Fibroblast of skin of left biceps (primary cell): ENCODE results near the gene KHDRBS1.
"Not testable (repeated sequence)": the region's sequence is repeated elsewhere in the genome, so short reads cannot be mapped to it uniquely, and the experiment has no call there.

Experiments used
- DNase-seq, 2 experiments: peaks; one replicate each; pipeline ENCODE4 v3.0.0-alpha.2; 2013; ENCODE audit warnings: low read depth in 2 of 2

The KHDRBS1 gene

GRCh38 chr1:32013386-32014198, at the start of gene KHDRBS1:
Gene KHDRBS1 (plus strand): TSS chr1:32013868. CDS start chr1:32013996, 128 bp downstream.
- peak; percentile 98 to 99 for DNase-seq

GRCh38 chr1:31970873-31971272, 42.8 kb upstream of the KHDRBS1 start:
- no peak for DNase-seq

- no peak for DNase-seq
These were observed 37.3 kb upstream of the KHDRBS1 start for GRCh38 chr1:31976401-31976800.

- peak; percentile 81 to 85 for DNase-seq
These were observed 36.1 kb upstream of the KHDRBS1 start for GRCh38 chr1:31977385-31978131.

- peak in 1 of 2 experiments; percentile 42 for DNase-seq
These were observed 34.7 kb upstream of the KHDRBS1 start for GRCh38 chr1:31978843-31979400.

- DNase-seq = no peak
These were observed 32.7 kb upstream of the KHDRBS1 start for GRCh38 chr1:31980835-31981455.

GRCh38 chr1:31981456-31981839, 32.2 kb upstream of the KHDRBS1 start:
- DNase-seq = no peak

GRCh38 chr1:31981972-31982371, 31.7 kb upstream of the KHDRBS1 start:
- DNase-seq = no peak

- DNase-seq = no peak
These were observed 29.0 kb upstream of the KHDRBS1 start for GRCh38 chr1:31984419-31985347.

- DNase-seq = no peak
These were observed 28.2 kb upstream of the KHDRBS1 start for GRCh38 chr1:31985430-31985829.

GRCh38 chr1:31987135-31987619, 26.5 kb upstream of the KHDRBS1 start:
- no peak for DNase-seq

GRCh38 chr1:31989964-31990363, 23.7 kb upstream of the KHDRBS1 start:
- no peak for DNase-seq

GRCh38 chr1:31991182-31991581, 22.5 kb upstream of the KHDRBS1 start:
- no peak for DNase-seq

GRCh38 chr1:31995263-31995662, 18.4 kb upstream of the KHDRBS1 start:
- no peak for DNase-seq

GRCh38 chr1:31996121-31996520, 17.5 kb upstream of the KHDRBS1 start:
- not testable (repeated sequence) for DNase-seq

GRCh38 chr1:32001863-32002262, 11.8 kb upstream of the KHDRBS1 start:
- DNase-seq = no peak

- not testable (repeated sequence) for DNase-seq
These were observed 11.4 kb upstream of the KHDRBS1 start for GRCh38 chr1:32002285-32002684.

GRCh38 chr1:32005522-32005921, 8.1 kb upstream of the KHDRBS1 start:
- no peak for DNase-seq

GRCh38 chr1:32007591-32007940, 6.1 kb upstream of the KHDRBS1 start:
- DNase-seq = no peak

GRCh38 chr1:32010246-32010645, 3.4 kb upstream of the KHDRBS1 start:
- no peak for DNase-seq
